Epidermal melanocyte (primary cell): ENCODE data around the gene TMC7.
"Not testable (repeated sequence)": the region's sequence is repeated elsewhere in the genome, so short reads cannot be mapped to it uniquely, and the experiment has no call there.

ENCODE experiments used
- DNase-seq: peaks from one replicate; pipeline ENCODE4 v3.0.0; 2011; ENCODE audit warnings: low spot score; ENCODE audit not compliant: insufficient read length

TMC7 gene

GRCh38 chr16:18983565-18984434 lies at the start of gene TMC7:
TSS of gene TMC7 (plus strand) at chr16:18983934. CDS start at chr16:18984064, 130 bp downstream.
- DNase-seq: peak; percentile 79

- DNase-seq: no peak
These were observed 46.9 kb upstream of the TMC7 start for GRCh38 chr16:18936727-18937340.

- no peak for DNase-seq
These were observed 46.3 kb upstream of the TMC7 start for GRCh38 chr16:18937390-18937789.

- no peak for DNase-seq
These were observed 44.7 kb upstream of the TMC7 start for GRCh38 chr16:18938986-18939385.

GRCh38 chr16:18941471-18941870 lies 42.3 kb upstream of the TMC7 start:
- no peak for DNase-seq

- no peak for DNase-seq
These were observed 41.7 kb upstream of the TMC7 start for GRCh38 chr16:18942061-18942460.

- no peak for DNase-seq
These were observed 40.3 kb upstream of the TMC7 start for GRCh38 chr16:18943414-18943813.

GRCh38 chr16:18945233-18945632 lies 38.5 kb upstream of the TMC7 start:
- no peak for DNase-seq

GRCh38 chr16:18948372-18949020 lies 35.2 kb upstream of the TMC7 start:
- DNase-seq: no peak

- DNase-seq: no peak
These were observed 33.1 kb upstream of the TMC7 start for GRCh38 chr16:18950469-18951185.

GRCh38 chr16:18953547-18953946 lies 30.2 kb upstream of the TMC7 start:
- no peak for DNase-seq

- not testable (repeated sequence) for DNase-seq
These were observed 27.7 kb upstream of the TMC7 start for GRCh38 chr16:18955874-18956580.

- not testable (repeated sequence) for DNase-seq
These were observed 27.0 kb upstream of the TMC7 start for GRCh38 chr16:18956658-18957241.

GRCh38 chr16:18958621-18959029 lies 25.1 kb upstream of the TMC7 start:
- no peak for DNase-seq

- DNase-seq: no peak
These were observed 24.7 kb upstream of the TMC7 start for GRCh38 chr16:18959031-18959505.

GRCh38 chr16:18965555-18965954 lies 18.2 kb upstream of the TMC7 start:
- DNase-seq: no peak

- no peak for DNase-seq
These were observed 16.9 kb upstream of the TMC7 start for GRCh38 chr16:18966791-18967190.

- peak; percentile 86 for DNase-seq
These were observed 14.5 kb upstream of the TMC7 start for GRCh38 chr16:18969050-18969854.

GRCh38 chr16:18969855-18970240 lies 13.9 kb upstream of the TMC7 start:
- DNase-seq: no peak

- no peak for DNase-seq
These were observed 8.6 kb upstream of the TMC7 start for GRCh38 chr16:18975109-18975508.
